Endothelial cell (in vitro differentiated cells): Measurements from ENCODE around the gene ZNF227. TPM values are rescaled to one million over a fixed set of nuclear protein-coding genes. Genes with fewer than 3 reads are reported as not detected.

ENCODE experiments used
- DNase-seq: peaks from one replicate; pipeline ENCODE4 v3.0.0; 2021; ENCODE audit warnings: low spot score
- H3K27ac Mint-ChIP-seq: one replicate; pipeline ENCODE4 v1.8.0; 2021; ENCODE audit warnings: mixed read lengths, inconsistent platforms; ENCODE audit not compliant: unreplicated experiment
- H3K27me3 Mint-ChIP-seq: one replicate; pipeline ENCODE4 v1.8.0; 2021; ENCODE audit warnings: mild to moderate bottlenecking, moderate library complexity, mixed read lengths, inconsistent platforms; ENCODE audit not compliant: unreplicated experiment
- H3K36me3 Mint-ChIP-seq: one replicate; pipeline ENCODE4 v1.8.0; 2021; ENCODE audit warnings: mild to moderate bottlenecking, low read depth, mixed read lengths, inconsistent platforms; ENCODE audit not compliant: unreplicated experiment
- H3K4me1 Mint-ChIP-seq: one replicate; pipeline ENCODE4 v1.8.0; 2021; ENCODE audit warnings: mild to moderate bottlenecking, mixed read lengths, inconsistent platforms; ENCODE audit not compliant: unreplicated experiment
- H3K4me3 Mint-ChIP-seq: one replicate; pipeline ENCODE4 v1.8.0; 2021; ENCODE audit warnings: mild to moderate bottlenecking, mixed read lengths, inconsistent platforms; ENCODE audit not compliant: unreplicated experiment
- H3K9me3 Mint-ChIP-seq: one replicate; pipeline ENCODE4 v1.8.0; 2021; ENCODE audit warnings: mixed read lengths, inconsistent platforms; ENCODE audit not compliant: unreplicated experiment
- total RNA-seq: library from RNA; stranded (reverse); fragmentation: NEBNext Ultra II Directional; extraction: Animal tissue kit (Norgen Biotek cat#: 25700); gene quantifications from one replicate; pipeline ENCODE4 v1.2.1, GENCODE V29; 2021; ENCODE audit not compliant: unreplicated experiment
- TF ChIP-seq, protein P1 (sequence below): fragments of 200-600 bp; sonication (generic); IDR thresholded peaks from one replicate; pipeline ENCODE4 v1.5.0; 2021; ENCODE audit warnings: antibody characterized with exemption; ENCODE audit not compliant: unreplicated experiment

Gene ZNF227
- total RNA-seq, 1 donor from 2014 or later, result 29.3 TPM

DNA sequence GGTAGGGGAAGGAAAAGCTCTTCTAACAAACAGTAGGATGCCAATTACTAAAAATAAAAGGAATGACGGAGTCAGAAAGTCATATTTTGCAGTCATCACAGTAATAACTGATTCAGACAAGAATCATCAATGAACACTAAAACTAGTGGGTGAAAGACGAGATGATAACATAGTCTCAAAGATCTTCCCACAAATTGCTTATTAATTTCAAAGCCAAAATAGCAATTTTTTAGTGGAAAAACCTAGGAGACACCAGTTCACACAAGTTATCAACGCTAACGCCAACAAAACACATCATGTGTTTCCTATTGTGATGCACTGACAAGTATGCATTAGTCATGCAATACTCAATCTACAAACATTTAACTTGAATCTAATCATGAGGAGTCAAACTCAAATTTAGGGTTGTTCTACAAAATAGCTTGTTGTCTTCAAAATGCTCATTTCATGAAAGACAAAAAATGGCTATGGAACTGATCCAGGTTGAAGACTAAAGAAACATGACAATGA is 65.9 kb downstream of the ZNF227 start:
- DNase-seq, result no peak
- H3K9me3 Mint-ChIP-seq, result no peaks in the 10 kb centered on the region

DNA sequence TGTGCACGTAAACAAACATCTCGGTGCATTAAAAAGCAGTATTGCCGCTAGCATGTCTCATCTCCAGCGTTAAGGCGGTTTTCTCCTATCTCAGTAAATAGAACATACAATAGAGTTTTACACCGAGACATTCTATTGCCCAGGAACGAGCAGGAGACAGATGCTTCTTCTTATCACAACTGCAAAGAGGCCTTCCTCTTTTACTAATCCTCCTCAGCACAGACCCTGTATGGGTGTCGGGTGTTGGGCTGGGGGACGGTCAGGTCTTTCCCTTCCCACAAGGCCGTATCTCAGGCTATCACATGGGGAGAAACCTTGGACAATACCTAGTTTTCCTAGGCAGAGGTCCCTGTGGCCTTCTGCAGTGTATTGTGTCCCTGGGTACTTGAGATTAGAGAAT is 68.6 kb downstream of the ZNF227 start:
- H3K4me1 Mint-ChIP-seq, result peaks cover 15% of the 10 kb centered on the region
- peak overlapping the region; percentile 90 for H3K27ac Mint-ChIP-seq
- peak; percentile 32 for DNase-seq
- peak overlapping the region; percentile 6 for H3K4me3 Mint-ChIP-seq
- H3K9me3 Mint-ChIP-seq, result no peaks in the 10 kb centered on the region
- H3K36me3 Mint-ChIP-seq, result peaks cover 35% of the 10 kb centered on the region
- H3K27me3 Mint-ChIP-seq, result peaks cover 2% of the 10 kb centered on the region
- TF ChIP-seq, protein P1, sequence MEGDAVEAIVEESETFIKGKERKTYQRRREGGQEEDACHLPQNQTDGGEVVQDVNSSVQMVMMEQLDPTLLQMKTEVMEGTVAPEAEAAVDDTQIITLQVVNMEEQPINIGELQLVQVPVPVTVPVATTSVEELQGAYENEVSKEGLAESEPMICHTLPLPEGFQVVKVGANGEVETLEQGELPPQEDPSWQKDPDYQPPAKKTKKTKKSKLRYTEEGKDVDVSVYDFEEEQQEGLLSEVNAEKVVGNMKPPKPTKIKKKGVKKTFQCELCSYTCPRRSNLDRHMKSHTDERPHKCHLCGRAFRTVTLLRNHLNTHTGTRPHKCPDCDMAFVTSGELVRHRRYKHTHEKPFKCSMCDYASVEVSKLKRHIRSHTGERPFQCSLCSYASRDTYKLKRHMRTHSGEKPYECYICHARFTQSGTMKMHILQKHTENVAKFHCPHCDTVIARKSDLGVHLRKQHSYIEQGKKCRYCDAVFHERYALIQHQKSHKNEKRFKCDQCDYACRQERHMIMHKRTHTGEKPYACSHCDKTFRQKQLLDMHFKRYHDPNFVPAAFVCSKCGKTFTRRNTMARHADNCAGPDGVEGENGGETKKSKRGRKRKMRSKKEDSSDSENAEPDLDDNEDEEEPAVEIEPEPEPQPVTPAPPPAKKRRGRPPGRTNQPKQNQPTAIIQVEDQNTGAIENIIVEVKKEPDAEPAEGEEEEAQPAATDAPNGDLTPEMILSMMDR, result no peak

More for the DNA sequence above, 65.9 kb downstream of the ZNF227 start:
- Mint-ChIP-seq H3K4me1 (peaks cover 15% of the 10 kb centered on the region), H3K36me3 (peaks cover 48% of the 10 kb centered on the region), H3K27me3 (no peaks in the 10 kb centered on the region), H3K4me3 (peak overlapping the region; percentile 2), H3K27ac (no peak overlapping the region)
- TF ChIP-seq, protein P1, result no peak

DNA sequence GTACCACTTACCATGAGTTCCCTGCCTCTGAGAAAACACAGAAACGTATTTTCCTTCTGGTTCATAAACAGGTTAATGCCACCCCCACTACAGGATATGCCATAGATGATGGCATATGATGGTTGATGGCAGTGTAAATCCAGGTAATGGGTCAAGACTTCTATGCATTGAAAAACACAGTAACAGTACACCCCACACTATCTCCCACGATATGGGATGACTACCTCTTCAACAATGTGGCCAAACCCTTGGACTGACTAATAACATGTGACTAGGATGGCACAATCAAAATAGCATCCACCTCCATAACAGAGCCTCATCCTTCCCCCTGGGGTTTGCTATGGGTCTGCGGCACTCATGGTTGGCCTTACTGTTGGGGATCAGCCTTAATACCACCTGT is 70.5 kb downstream of the ZNF227 start:
- H3K4me1 Mint-ChIP-seq, result peaks cover 15% of the 10 kb centered on the region
- H3K4me3 Mint-ChIP-seq, result no peak overlapping the region
- no peak overlapping the region for H3K27ac Mint-ChIP-seq
- DNase-seq, result no peak
- peaks cover 34% of the 10 kb centered on the region for H3K36me3 Mint-ChIP-seq
- peaks cover 2% of the 10 kb centered on the region for H3K27me3 Mint-ChIP-seq
- TF ChIP-seq, protein P1, result no peak
- H3K9me3 Mint-ChIP-seq, result no peaks in the 10 kb centered on the region

DNA sequence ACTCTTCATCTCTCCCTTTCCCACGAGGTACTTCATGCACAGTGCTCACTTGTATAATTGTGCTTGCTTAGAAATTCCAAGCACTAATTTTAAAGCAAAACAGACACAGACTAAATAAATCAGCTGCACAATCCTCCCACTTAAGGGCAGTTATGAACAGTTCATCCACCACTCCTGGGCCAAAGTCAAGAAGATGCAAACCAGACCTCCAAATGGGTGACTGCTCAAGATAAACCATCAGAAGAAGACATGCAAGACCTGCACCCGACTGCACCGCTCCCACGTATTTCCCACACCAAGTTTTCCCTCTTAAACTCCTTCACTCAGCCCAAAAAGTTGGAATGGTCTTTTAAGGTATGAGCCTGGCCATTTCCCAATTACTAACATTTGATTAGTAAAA is 72.6 kb downstream of the ZNF227 start:
- Mint-ChIP-seq H3K27ac (no peak overlapping the region), H3K36me3 (peaks cover 40% of the 10 kb centered on the region), H3K4me3 (no peak overlapping the region), H3K27me3 (peaks cover 2% of the 10 kb centered on the region), H3K9me3 (no peaks in the 10 kb centered on the region), H3K4me1 (peaks cover 13% of the 10 kb centered on the region)
- no peak for DNase-seq
- TF ChIP-seq, protein P1, result no peak

Other genes with a start within 250 kb of the ZNF227 start
- gene ZNF155, start 228.3 kb upstream of the ZNF227 start, total RNA-seq, result 10.9 TPM
- 5.6 TPM for gene ZNF230, start 209.6 kb upstream of the ZNF227 start, total RNA-seq
- gene ZNF222, start 187.2 kb upstream of the ZNF227 start, total RNA-seq, result 6.5 TPM
- gene ZNF223, start 160.5 kb upstream of the ZNF227 start, total RNA-seq, result 10.9 TPM
- 4.0 TPM for gene ZNF284, start 140.4 kb upstream of the ZNF227 start, total RNA-seq
- 36.0 TPM for gene ZNF224, start 118.2 kb upstream of the ZNF227 start, total RNA-seq
- 7.1 TPM for gene ZNF225, start 99.1 kb upstream of the ZNF227 start, total RNA-seq
- 17.8 TPM for gene ZNF234, start 71.0 kb upstream of the ZNF227 start, total RNA-seq
- gene ZNF226, start 47.4 kb upstream of the ZNF227 start, total RNA-seq, result 23.2 TPM
- gene ZNF233, start 47.4 kb downstream of the ZNF227 start, total RNA-seq, result 5.5 TPM
- gene ZNF235, start 92.5 kb downstream of the ZNF227 start, total RNA-seq, result 14.9 TPM
- 12.3 TPM for gene ZNF112, start 144.1 kb downstream of the ZNF227 start, total RNA-seq
- 3.2 TPM for gene ZNF285, start 189.1 kb downstream of the ZNF227 start, total RNA-seq
- 10.3 TPM for gene ZNF229, start 235.9 kb downstream of the ZNF227 start, total RNA-seq